Measurements from ENCODE around the gene IL10RA.
"Not testable (repeated sequence)": the region's sequence is repeated elsewhere in the genome, so short reads cannot be mapped to it uniquely, and the experiment has no call there.

Gene IL10RA

DNA sequence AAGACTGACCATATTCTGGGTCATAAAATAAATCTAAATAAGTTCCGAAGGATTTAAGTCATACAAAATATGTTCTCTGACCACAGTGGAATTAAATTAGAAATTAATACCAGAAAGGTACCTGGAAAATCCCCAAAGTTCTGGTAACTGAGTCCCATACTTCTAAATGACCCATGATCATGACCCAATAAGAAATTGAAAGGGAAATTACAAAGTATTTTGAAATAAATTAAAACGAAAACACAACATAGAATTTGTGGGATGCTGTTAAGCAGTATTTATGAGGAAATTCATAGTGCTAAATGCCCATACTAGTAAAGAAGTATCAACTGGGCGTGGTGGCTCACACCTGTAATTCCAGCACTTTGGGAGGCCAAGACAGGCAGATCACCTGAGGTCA is 23.4 kb upstream of the IL10RA start:
- DNase-seq = no peak

GRCh38 chr11:117966908-117967307 is 19.3 kb upstream of the IL10RA start:
- DNase-seq = no peak

GRCh38 chr11:117969160-117969991 is 16.8 kb upstream of the IL10RA start:
- no peak for DNase-seq

- DNase-seq = peak; percentile 11
These were observed 15.7 kb upstream of the IL10RA start for GRCh38 chr11:117970400-117971024.

- no peak for DNase-seq
These were observed 14.2 kb upstream of the IL10RA start for GRCh38 chr11:117972044-117972443.

GRCh38 chr11:117972629-117973502 is 13.3 kb upstream of the IL10RA start:
- DNase-seq = peak; percentile 8

DNA sequence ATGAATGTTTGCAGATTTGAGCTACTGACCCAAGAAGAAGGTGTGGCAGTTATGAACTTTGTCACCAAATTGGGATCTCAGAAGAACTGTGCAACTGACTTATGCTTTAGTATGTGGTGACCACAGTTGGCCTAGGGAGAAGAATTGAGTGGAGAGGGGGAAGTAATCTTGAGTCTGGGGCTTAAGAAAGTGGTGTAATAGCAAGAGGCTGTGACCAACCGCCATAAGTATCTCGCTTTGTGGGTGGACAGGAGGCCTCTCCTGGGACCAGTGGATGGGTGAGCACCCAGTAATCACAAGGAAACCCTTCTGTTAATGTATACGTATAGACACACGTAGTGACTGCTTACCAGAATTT is 12.7 kb upstream of the IL10RA start:
- DNase-seq = no peak

GRCh38 chr11:117976445-117976844 is 9.7 kb upstream of the IL10RA start:
- no peak for DNase-seq

DNA sequence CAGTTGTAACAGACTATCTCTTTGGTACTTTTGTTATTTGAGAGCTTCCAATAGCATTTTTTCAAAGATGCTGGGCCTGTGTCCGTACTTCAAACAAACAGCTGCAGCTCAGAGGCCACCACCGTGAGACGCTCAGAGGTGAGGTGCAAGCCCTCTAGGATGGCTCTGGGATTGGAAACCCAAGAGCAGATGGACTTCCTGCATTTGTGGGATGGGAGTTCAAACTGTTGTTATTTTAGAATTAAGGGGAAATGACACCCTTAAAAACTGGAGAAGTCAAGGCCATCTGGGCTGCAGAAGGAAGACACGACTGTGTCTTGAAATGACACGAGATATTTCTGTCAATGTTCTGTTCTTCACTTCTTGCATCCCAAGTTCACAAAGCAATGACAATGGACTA is 9.2 kb upstream of the IL10RA start:
- DNase-seq = no peak

DNA sequence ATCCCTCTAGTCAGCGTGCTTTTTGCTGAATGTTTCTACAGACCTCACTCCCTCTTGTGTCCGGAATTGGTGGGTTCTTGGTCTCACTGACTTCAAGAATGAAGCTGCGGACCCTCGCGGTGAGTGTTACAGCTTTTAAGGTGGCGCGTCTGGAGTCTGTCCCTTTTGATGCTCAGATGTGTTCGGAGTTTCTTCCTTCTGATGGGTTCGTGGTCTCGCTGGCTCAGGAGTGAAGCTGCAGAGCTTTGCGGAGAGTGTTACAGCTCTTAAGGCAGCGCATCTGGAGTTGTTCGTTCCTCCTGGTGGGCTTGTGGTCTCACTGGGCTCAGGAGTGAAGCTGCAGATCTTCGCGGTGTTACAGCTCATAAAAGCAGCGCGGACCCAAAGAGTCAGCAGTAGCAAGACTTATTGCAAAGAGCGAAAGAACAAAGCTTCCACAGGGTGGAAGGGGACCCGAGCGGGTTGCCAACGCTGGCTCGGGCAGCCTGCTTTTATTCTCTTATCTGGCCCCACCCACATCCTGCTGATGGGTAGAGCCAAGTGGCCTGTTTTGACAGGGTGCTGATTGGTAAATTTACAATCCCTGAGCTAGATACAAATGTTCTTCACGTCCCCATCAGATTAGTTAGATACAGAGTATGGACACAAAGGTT is 8.5 kb upstream of the IL10RA start:
- DNase-seq = not testable (repeated sequence)

DNA sequence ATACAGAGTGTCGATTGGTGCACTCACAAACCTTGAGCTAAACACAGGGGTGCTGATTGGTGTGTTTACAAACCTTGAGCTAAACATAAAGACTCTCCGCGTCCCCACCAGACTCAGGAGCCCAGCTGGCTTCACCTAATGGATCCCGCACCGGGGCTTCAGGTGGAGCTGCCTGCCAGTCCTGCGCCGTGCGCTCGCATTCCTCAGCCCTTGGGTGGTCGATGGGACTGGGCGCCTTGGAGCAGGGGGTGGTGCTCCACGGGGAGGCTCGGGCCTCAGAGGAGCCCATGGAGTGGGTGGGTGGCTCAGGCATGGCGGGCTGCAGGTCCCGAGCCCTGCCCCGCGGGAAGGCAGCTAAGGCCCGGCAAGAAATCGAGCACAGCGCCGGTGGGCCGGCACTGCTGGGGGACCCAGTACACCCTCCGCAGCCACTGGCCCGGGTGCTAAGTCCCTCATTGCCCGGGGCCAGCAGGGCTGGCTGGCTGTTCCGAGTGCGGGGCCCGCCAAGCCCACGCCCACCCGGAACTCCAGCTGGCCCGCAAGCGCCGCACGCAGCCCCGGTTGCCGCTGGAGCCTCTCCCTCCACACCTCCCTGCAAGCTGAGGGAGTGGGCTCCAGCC is 7.8 kb upstream of the IL10RA start:
- DNase-seq = not testable (repeated sequence)

DNA sequence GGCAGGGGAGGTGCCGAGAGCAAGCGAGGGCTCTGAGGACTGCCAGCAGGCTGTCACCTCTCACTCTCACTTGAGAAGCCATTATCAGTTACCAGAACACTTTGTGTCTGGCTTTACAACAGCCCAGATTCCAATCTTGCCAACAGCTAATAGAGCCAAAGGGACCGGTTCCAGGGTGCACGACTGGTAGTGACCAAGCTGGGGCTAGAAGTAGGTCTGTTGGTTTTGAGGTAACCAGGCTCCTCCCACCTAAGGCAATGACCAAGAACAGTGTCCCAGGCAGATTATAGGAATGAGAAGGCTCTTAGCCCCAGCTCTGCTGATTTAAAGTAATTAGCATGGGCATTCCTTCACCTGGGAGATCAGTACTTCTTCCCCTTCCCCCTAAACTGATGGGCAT is 7.2 kb upstream of the IL10RA start:
- no peak for DNase-seq

DNA sequence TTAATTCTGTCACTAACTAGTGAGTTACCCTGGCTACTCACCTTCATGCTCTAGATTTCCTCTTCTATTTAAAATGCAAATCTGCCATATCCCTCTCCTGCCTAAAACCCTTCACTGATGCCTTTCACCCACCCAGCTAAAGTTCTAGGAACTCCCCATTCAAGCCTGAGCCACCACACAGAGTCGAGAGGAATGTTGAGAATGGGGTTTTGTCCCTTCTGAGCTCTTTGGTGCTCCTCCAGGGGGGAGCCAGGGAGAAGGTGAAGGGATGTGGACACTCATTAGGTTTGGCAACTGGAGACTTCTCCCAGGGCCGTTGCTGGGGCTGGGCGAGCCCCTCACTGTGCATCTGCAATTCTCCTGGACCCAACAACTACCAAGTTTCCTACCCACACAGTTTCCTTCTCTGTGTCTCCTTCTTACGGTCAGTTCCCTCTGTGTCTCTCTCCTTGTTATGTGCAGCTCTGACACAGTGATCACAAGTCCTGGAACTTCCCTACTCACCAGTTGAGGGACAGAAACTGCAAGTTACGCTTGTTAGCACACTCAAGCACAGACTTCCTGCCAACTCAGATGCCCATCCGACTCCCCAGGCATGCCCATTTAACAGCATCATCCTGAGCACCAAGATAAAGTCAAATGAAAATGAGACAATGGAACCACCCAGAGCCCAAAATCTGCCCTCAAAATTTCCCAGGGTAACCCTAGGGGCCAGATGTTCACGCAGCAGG is 6.5 kb upstream of the IL10RA start:
- no peak for DNase-seq

GRCh38 chr11:117980280-117980679 is 5.9 kb upstream of the IL10RA start:
- no peak for DNase-seq

DNA sequence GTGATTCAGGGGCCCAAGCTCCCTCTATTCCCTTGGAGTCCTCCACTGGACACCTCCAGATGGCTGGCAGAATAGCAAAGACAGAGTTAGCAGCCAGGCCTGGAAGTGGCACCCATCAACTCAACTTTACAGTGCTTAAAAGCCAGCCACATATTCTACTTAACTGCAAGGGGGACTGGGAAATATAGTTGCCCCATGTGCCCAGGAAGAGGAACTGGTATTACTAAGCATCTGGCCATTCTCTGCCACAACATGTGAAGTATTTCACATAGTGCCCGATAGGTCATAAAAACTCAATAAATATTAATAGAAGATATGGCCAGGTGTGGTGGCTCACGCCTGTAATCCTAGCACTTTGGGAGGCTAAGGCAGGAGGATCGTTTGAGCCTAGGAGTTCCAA is 5.5 kb upstream of the IL10RA start:
- DNase-seq = no peak

DNA sequence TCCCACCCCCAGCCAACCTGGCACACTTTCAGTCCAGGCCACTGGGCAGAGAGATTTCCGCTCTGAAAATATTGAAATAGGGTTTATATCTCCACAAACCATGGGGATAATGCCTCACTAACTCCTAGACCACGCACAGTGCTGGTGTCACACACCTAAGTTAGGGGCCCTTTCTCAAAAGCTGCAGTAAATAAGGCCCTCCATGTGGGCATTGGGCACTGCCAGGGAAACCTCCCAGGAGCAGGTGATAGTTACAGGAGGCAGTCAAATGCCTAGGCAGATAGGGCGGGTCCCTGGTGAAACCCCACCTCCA is 3.1 kb upstream of the IL10RA start:
- no peak for DNase-seq

DNA sequence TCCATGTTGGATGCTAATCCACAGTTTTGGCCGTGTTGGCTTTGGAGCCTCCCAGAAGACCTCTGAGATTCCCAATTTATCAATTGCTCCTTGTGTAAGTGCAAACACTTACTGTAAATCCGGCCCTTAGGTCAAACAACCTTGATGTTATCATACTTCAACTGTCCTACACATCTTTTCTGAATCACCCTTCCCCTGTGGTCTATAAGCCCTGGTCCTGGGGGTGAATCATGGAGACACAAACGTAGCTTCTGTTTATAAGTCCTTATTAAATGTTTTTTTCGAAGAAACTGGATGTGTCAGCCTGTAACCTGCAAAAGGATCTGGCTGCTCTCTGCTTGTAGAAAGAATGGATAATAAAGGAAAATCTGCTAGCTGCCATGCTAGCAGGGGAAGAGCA is 1.7 kb upstream of the IL10RA start:
- DNase-seq = no peak

- DNase-seq = peak; percentile 11
These were observed 884 bp downstream of the IL10RA start for GRCh38 chr11:117986981-117987574.

DNA sequence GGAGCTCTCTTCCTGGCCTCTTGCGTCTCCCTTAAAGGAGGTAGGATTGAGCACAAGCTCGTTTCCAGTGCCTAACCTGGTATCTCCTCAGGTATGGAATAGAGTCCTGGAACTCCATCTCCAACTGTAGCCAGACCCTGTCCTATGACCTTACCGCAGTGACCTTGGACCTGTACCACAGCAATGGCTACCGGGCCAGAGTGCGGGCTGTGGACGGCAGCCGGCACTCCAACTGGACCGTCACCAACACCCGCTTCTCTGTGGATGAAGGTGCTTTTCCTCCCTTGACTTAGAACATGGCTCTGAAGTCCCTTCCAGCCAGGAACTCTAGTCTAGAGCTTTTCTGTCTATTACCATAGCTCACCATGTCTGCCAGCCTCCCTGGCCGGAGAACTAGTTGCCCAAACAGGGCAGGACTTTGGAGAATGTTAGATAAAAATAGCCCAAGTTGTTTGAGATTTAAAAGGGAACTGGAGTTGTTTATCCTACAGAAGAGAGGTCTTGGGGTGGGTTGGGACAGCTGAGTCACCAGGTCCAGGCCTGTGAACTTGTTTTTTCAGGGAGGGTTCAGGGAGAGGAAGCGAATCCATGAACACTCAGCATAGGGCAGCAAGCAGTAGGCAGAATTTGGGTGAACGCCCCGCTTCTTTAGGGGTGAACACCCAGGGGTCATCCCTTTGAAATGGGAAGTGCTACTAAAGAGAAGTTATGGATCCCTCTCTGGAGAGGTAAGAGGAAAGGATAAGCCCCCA is 3.3 kb downstream of the IL10RA start:
- DNase-seq = no peak

DNA sequence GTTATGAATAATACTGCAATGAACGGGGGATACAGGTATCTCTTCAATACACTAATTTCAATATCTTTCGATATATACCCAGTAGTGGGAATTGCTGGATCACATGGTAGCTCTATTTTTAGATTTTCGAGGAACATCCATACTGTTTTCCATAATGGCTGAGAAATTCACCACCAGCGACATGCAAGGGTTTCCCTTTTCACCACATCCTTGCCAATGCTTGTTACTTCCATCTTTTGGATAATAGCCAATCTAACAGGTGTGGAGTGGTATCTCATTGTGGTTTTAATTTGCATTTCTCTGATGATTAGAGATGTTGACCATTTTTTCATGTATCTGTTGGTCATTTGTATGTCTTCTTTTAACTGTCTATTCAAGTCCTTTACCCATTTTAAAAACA is 5.9 kb downstream of the IL10RA start:
- no peak for DNase-seq

GRCh38 chr11:117992620-117993019 is 6.4 kb downstream of the IL10RA start:
- no peak for DNase-seq
